T follicular helper cell (primary cell): Measurements from ENCODE around the gene GSE1.
A peak's percentile ranks its signal among the peaks of the same experiment; 100 is the strongest.

ENCODE experiments used
- DNase-seq: peaks from one replicate; pipeline ENCODE4 v3.0.0-alpha.2; 2020; ENCODE audit warnings: low read depth
- total RNA-seq, 2 experiments: gene quantifications; one replicate each; lab custom pipeline; 2026; lab: John Stamatoyannopoulos, UW

The GSE1 gene
- total RNA-seq: 10.4 to 22.6 reads per million in 2 experiments

DNA sequence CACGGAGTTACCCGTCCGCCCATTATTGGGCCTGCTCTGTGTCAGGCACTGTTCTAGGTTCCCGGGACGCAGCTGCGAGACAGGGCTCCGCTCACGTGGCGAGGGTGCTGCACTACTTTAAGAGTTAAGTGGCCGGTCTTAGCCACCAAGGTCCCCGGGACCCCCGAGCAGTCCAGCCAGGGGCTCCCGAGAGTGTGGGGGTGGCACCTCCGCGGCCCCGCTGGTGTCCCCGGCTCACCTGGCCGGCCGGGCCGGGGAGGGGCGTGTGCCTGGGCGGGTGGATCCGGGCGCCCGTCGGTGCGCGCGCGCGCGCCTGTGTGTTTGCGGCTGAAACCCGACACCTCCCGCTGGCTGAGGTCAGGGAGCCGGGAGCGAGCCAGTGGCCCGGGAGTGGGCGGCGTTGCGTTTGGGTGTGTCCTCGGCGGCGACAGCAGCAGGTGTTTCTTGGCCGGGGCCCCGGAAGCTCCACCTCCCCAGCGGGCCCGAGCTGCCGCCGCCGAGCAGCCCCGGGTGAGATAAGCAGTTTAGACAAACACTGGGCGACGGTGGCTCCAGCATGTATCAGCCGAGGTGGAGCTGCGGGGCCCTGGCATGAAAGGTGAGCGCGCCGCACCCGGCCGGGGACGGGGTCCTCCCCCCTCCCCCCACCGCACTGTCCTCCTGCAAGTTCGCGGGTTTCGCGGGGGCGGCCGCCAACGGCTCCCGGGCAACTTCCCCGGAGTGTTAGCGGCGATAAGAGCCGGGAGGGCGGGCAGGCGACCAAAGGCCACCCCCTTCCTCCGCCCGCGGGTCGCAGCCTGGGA is at the start of gene GSE1:
Gene GSE1 (plus strand): TSS at position 522 of the 803 bp plus-strand sequence. CDS start 70 bp downstream, at position 592.
- DNase-seq: peak; percentile 24

DNA sequence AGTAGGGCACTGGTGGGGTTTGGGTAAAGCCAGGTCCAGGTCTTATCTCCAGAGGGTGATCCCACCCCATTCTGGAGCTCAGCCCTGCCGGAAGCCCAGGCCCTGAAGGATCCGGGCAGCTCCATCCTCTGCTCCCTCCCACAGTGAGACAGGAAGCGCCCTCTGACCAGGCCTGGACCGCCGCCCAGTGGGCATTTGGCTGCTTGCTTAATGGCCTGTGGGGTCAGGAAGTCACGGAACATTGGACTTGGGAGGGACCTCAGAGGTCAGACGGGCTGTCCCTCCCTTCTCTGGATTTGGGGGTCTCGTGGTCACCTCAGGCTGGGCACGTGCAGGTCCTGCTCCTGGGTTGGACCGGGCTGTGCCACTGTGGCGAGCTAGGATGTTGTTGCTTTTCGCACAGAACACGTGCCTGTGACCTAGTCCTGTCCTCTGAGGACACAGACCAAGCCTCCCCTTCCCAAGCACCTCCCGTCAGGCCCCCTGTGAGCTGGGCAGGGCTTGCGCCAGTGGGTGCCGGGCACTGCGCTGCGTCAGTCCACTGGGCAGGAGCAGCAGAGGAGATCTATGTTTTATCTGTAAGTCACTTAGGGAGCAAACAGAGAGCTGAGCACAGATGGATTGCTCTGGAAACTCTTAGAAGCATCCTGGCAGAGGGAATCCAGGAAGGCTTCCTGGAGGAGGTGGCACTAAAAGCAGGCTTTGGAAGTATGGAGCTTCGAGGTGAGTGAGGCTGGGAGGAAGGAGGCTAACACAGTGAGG is 49.4 kb upstream of the GSE1 start:
- DNase-seq: no peak

- no peak for DNase-seq
These were observed 48.7 kb upstream of the GSE1 start for GRCh38 chr16:85564277-85565051.

- DNase-seq: no peak
These were observed 47.8 kb upstream of the GSE1 start for GRCh38 chr16:85565340-85565739.

DNA sequence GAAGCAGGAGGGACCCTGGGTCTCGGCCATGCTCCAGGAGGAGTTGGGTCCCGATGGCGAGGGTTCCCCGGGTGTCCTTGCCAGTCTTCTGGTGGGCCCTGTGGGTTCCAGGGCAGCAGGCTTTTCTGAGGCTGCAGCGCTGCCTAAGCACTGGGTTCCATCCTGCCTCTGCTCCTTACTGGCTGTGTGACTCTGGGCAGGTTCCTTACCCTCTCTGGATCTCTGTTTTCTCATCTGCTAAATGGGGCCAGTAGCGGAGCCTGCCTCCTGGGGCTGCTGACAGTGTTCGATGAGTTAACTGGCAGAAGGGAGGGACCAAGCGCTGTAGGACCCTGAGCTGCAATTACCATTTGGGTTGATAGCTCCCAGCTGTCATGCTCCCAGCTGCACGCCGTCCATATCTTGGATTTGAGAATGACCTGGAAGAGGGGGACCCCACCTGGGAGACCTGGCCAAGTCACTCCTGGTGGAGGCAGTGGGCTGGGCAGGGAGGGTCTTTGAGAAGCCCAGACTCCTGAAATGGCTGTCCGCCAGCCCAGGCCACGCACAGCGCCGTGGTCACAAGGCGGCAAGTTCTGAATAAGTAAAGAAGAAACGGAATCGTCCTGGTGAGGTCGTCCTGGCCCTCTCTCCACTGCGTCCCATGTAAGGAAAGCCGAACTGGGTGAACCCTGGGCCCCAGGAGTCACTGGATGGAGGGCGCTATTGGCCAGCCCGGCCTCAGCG is 47.2 kb upstream of the GSE1 start:
- DNase-seq: no peak

DNA sequence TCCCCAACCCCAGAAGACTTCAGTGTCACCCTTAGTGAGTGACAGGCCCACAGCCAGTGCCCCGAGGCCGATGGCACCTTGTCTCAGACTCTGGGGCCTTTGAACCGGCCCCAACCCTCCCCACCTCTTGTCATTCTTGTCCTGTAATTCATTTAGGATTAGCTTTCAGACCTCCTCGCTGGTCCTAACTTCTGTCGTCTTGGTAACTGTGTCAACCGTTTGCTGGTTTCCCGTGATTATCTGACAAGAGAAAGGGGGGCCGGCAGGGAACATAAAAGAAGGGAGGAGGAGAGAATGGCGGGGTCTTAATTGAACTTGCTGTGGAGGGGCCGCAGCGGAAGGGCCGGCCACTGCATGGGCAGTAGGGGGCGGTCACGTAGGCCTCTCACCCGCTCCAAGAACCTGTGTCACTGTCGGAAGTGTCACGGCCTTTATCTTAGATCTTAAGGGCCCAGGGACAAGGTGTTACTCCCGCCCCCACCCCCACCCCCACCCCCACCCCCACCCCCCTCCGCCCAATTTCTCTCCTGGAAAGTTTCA is 46.5 kb upstream of the GSE1 start:
- no peak for DNase-seq

- DNase-seq: no peak
These were observed 45.8 kb upstream of the GSE1 start for GRCh38 chr16:85567101-85567866.

- DNase-seq: no peak
These were observed 45.2 kb upstream of the GSE1 start for GRCh38 chr16:85567935-85568334.

DNA sequence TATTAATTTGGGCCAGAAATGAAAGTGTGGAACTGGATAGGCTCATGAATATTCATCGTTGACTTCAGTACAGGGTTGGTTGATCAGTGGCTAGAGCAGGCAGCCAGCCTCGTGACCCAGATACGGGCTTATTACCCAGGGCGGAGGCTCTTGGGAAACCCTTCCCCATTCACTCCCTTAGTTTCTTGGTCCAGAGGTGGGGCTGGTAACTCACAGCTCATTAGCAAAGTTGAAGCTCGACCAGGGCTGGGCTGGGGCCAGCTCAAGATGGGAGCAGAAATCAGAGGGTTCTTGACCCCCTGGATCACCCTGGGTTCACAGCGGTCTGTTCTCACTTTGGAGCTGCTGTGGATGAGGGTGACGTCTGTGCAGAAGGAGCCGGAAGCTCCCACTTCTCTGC is 44.6 kb upstream of the GSE1 start:
- no peak for DNase-seq

DNA sequence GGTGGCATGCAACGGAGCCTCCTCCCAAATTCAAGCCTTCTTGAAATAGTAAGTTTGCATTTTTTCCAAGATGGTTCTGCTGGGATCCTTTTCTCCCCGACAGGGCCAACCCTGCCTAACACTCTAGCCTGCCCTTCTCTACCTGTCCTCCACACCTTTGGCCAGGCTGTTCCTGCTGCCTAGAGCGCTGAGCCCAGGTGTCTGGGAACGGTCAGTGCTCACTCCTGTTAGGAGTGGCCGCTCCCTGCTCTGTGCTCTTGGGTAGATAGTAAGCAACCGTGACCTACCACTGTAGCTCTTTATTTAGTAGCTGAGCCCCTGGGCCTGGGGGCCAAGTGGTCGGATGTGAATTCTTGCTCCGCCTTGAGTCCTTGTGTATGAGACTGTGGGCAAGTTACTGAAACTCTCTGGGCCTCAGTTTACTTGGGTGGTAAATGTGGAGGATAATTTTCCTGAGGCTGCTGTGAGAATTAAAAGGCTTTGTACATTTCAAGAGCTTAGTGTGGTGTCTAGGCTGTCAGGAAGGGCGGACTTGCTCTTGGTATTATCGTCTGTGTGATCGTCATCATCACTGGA is 44.0 kb upstream of the GSE1 start:
- DNase-seq: no peak

DNA sequence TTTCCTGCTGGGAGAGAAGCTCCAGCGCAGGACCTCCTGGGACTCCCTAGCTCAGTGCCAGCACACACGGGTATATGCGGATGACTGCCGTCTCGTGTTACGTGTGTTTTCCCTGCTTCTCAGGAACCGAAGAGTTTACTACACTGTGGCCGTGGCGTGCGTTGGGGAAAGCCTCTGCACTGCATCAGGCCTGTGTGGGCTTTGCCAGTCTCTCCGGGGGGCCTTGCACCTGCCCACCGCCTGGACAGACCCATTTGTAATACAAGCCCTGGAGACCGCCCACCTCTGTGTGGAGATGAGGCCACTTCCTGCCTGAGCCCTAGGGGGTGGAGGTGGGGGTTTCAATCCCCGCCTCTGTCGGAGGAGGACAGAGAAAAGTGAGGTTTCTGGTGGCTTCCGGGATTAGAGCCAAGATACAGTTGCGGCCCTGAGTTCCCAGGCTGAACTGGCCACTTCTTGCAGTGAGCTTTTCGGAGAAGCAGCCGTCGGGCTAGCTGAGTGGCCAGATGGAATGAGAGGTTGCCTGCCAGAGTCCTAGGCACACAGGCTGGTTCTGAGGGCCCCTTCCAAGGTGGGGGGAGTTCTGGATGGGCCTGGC is 43.4 kb upstream of the GSE1 start:
- no peak for DNase-seq

GRCh38 chr16:85570213-85570734 is 42.8 kb upstream of the GSE1 start:
- no peak for DNase-seq

GRCh38 chr16:85570735-85571562 is 42.2 kb upstream of the GSE1 start:
- no peak for DNase-seq

GRCh38 chr16:85571563-85571812 is 41.6 kb upstream of the GSE1 start:
- no peak for DNase-seq

DNA sequence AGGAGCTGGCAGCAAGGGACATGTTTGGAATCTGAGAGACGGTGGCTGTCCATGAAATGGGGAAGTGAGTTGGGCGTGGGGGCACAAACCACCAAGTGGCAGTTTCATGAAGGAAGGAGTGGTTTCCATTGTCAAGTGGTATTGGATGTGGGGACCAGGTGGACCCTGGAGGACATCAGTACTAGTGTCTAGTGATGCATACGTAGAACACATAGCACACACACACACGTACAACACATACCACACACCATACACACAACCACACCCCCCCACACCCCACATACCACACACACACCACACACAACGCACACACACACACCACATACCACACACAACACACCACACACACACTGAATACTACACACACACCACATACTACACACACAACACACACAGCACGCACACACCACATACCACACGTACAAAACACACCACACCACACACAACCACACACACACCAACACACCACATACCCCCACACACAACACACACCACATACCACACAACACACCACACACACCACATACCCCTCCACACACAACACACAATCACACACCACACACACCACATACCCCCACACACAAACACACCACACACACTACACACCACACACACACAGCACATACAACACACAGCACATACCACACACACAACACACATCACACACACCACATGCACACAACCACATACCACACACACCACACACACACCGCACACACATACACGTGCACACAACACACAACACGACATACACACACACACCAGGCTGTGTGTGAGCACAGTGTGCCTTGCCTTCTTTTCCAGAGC is 41.1 kb upstream of the GSE1 start:
- DNase-seq: no peak

DNA sequence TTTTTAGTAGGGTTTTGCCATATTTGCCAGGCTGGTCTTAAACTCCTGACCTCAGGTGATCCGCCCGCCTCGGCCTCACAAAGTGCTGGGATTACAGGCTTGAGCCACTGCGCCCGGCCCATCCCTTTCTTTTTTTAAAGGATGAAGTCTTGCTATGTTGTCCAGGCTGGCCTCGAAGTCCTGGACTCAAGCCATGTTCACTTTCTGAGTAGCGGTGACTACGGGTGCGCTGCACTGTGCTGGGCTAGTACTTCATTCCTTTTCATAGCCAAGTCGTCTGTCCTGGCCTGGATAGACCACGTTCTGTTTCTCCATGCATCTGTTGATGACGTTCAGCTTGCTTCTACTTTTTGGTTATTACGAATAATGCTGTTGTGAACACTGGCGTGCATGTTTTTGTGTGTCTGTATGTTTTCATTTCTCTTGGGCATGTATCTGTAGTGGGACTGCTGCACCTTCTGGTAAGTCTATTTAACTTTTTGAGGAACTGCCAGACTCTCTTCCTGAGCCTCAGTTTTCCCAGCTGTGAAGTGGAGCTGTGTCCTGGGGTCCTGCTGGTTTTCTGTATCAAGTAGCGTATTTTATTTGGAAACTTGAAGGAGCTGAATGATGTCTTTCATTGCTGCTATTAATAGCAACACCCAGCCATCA is 40.0 kb upstream of the GSE1 start:
- DNase-seq: no peak
